Bone marrow (tissue), 2 donors: ENCODE measurements around the gene CNIH3.

ENCODE experiments used
- DNase-seq, 2 donors: peaks; one replicate each; lab custom pipeline; 2025; lab: John Stamatoyannopoulos, UW

Gene CNIH3

GRCh38 chr1:224745394-224745793 lies 129.3 kb downstream of the CNIH3 start:
- DNase-seq: no peak

DNA sequence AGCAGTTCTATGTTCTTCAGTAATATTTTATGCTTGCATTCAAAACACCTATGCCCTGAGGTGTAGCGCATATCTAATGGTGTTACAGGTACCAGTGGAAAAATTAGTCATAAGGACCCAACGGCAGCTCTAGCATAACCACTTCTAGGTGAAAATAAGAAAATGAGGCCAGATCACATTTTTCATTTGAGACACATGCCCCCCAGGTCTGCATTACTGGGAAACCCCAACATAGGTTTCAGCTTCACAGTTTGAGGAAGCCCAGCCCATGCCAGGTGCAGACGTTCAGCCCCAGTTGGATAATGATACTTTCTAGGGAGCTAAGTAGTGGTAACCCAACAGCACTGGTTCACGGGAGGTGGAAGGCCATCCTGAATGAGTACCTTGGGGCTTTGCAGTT lies 129.8 kb downstream of the CNIH3 start:
- DNase-seq: no peak

GRCh38 chr1:224747578-224747977 lies 131.5 kb downstream of the CNIH3 start:
- no peak for DNase-seq

- DNase-seq: no peak
These were observed 133.8 kb downstream of the CNIH3 start for GRCh38 chr1:224749916-224750315.

- DNase-seq: no peak
These were observed 135.7 kb downstream of the CNIH3 start for GRCh38 chr1:224751624-224752311.

DNA sequence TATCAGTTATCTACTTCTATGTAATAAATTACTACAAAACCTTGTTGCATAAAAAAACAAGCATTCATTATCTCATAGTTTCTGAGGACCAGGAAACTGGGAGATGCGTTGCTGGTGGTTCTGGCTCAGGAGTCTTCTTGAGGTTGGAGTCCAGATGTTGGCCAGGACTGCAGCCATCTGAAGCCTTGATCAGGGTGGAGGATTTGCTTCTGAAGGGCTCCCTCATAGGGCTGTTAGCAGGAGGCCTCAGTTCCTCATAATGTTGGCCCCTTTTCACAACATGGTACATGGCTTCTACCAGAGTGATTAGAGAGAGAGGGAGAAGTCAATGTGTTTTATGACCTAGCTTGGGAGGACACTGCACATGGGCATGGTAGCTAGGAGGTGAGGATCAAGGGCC lies 137.4 kb downstream of the CNIH3 start:
- DNase-seq: no peak

GRCh38 chr1:224755586-224755985 lies 139.5 kb downstream of the CNIH3 start:
- DNase-seq: no peak

DNA sequence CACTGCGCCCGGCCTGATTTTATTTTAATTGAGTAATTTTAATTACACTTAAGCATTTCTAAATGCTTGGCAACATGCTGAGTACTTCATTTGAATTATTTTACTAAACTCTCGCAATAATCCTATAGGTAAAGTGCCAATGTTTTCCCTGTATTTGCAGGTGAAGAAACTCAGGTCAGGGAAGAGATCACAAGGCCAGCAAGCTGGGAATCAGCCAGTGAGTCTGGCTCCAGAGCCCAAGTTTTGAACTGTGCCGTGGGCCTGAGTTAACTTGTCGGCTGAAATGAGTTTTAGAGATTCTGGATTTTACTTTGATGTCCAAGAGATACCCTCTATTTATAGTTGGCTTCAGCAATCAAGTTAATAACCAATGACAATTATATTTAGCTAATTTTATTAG lies 141.4 kb downstream of the CNIH3 start:
- DNase-seq: no peak

GRCh38 chr1:224759135-224759534 lies 143.0 kb downstream of the CNIH3 start:
- DNase-seq: no peak

- no peak for DNase-seq
These were observed 143.6 kb downstream of the CNIH3 start for GRCh38 chr1:224759681-224760091.

DNA sequence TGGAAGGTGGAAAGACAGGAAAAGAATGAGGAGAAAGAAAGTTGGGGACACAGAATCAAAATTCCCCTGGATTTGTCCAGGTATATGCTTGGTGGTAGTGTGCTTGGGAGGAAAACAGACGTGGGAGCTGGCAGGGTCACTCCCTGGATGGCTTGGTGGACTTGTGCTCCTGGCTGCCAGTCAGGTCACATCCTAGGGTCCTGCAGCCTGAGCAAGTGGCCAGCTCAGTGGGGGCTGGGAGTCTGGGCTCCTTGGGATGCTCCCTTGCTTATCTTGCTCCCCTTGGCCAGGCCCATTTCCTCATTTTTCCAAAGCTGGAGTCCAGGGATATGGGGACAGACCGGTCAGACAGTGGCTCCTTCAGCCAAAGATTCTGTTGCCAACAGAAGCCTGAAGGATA lies 144.0 kb downstream of the CNIH3 start:
- no peak for DNase-seq

DNA sequence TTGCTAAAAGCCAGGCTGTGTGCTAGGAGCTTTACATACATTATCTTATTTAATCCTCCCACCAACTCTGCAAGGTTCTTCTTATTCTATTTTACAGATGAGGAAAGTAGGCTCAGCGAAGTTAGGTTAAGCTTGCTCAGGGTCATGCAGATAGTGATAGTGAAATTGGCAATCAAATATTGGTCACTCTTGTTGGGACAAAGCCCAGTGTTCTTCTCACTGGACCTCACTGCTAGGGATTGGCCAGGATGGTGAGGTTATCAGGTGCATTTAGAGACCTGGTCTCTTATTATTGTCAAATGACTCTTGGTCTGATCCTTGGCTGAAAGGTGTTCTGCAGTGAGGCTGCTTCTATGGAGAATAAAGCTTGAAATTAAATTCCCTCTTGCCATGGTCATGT lies 145.1 kb downstream of the CNIH3 start:
- no peak for DNase-seq

DNA sequence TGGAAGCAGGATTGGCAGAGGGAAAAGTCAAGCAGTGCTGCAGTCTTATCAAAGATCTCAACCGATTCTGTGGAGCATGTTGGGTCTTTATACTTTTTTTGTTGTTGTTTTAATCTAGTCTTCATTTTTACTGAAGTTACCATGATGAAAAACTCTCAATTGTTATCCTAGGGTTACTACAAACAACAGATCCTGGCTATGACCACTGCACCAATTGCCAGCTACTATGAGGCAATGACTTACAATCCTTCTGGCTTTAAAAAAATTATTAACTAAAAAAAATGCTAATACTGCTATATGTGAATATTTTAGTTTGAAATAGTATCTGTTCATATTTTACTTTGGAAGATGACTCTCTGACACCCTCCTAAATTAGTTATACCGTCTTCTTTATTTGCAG lies 145.9 kb downstream of the CNIH3 start:
- DNase-seq: no peak

GRCh38 chr1:224762701-224763100 lies 146.6 kb downstream of the CNIH3 start:
- no peak for DNase-seq

- no peak for DNase-seq
These were observed 147.1 kb downstream of the CNIH3 start for GRCh38 chr1:224763126-224763775.

DNA sequence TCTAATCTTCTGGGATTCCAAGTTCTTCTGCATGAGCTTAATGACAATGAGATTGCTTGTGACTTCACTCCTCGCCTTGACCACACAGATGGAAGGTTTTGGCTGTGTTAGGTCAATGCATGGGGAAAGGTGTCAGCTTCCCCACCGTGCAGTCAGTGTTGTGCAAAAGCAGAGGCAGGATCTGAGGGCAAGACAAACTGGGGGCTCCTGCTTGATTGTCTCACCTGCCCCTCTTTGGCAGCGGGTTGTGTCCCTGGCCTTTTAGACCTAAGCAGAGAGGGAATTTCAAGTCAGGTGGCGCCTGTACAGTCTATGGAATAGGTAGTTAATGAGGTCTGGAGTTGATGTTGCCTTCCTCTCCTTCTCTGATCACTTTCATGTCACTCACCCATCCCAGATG lies 150.1 kb downstream of the CNIH3 start:
- no peak for DNase-seq

DNA sequence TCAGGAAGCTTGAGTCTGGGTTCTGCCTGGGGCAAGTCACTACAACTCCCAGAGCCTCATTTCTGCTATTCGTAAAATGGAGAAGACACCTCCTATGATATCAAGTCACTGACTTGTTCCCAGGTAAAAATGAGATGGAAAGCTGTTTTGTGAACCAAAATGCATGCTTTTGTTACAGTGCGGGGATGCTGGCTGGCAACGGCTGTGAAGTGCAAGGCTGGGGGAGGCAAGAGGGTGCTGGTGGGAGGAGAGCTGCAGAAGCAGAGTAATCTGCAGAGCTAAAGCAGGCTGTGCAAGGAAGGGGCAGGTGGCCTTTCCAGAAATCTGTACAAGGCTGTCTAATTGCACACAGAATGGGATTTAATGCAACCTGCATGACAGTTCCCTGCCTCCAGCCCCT lies 150.9 kb downstream of the CNIH3 start:
- DNase-seq: no peak

DNA sequence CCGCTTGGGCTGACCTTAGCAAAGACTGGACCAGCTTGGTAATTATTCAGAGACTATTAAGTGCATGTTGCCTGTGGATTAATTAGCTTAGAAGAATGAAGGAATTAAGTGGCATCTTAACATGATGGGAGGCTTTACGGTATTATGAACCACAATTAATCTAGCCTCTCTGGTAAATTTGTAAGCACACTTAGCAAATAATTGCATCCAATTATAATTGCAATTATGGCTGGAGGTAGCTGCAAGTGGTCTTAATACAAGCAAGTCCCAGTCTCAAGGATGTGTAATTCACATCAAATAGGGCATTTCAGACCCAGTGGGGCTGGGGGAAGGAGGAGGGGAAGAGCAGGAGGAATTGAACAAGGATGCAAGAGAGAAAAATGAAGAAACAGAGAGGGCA lies 151.6 kb downstream of the CNIH3 start:
- DNase-seq: no peak

- DNase-seq: no peak
These were observed 152.9 kb downstream of the CNIH3 start for GRCh38 chr1:224768971-224769370.

DNA sequence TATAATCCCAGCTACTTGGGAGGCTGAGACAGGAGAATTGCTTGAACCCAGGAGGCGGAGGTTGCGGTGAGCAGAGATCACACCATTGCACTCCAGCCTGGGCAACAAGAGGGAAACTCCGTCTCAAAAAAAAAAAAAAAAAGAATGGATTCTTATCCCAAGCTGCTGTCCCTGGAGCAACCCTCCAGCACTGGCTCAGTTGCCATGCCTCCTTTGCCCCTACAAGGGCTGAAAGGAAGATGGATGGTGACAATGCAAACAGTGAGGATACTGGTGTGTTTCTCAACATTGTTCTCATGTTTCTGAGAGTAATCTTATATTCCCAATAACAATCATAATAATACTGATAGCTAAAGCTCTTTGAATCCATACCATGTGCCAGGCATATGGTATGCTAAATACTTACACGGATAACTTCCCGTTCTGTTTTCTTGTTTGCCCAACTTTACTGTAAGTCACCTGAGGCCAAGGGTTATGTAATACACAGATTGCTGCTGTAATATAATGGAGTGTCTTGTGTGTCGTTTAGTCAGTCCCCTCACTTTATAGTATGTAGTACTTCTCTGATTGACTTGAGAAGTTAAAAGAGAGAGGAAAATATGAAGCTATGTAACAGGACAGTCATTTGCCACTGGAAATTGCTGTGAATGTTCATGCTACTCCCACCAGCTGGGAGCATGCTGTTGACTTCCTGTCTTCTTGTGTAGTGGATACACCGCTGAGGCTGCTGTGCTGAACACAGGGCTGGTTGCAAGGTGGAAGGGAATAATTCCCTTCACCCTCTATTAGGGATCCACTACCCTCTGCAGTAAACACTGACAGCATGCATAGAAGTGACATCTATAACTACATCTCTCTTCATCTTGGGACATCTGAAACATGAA lies 153.6 kb downstream of the CNIH3 start:
- DNase-seq: no peak

DNA sequence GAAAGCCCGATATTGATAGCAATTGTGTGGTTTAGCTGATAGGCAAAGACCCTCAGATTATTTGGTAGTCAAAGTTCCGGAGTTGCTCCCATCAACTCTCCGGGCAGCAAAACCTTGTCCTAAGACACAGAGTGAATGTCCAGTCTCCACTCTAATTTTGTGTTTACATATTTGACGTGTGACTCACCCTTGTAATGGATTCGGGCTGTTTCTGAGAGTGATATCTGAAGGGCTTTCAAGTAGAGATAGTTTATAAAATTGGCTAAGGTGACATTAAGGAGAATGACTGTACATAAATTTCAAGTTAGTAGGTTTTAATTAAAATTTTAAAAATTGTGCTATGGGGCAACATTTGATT lies 154.2 kb downstream of the CNIH3 start:
- DNase-seq: no peak

- DNase-seq: no peak
These were observed 157.5 kb downstream of the CNIH3 start for GRCh38 chr1:224773646-224774045.

- no peak for DNase-seq
These were observed 158.3 kb downstream of the CNIH3 start for GRCh38 chr1:224774378-224774777.
